A673 (cell line): ENCODE data around the gene CSPG5.

Experiments used
- CTCF ChIP-seq: fragments of 300-800, 200-600 bp; sonication (generic); conservative IDR thresholded peaks from 2 replicates; pipeline ENCODE4 v1.5.1; 2017; ENCODE audit warnings: low read depth, mild to moderate bottlenecking, antibody characterized with exemption, low read length, moderate library complexity, mixed read lengths
- EZH2 ChIP-seq: fragments of 200-600 bp; sonication (generic); IDR thresholded peaks from 2 replicates; pipeline ENCODE4 v1.6.1; 2017; ENCODE audit warnings: borderline replicate concordance, low read depth, mild to moderate bottlenecking, mixed read lengths, antibody characterized with exemption, low read length; ENCODE audit not compliant: poor library complexity, severe bottlenecking

DNA sequence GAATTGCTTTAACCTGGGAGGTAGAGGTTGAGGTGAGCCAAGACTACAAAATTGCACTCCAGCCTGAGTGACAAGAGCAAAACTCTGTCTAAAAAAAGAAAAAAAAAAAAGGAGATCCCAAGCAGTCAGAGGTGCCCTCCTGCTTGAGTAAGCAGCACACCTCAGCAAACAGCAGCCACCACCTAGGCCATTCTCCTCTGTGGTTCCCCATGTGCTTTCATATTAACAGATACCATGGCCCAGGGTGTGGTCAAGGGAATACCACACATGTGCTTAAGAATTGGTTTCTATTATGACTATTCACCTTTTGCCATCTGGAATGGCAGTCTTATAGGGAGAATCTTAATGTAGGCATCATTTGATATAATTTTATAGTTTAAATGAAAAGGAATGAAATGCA, 24.7 kb upstream of the CSPG5 start:
- TF ChIP-seq CTCF: no peak
- no peak for TF ChIP-seq EZH2
